ENCODE measurements around the gene CRACDL. TPM values are rescaled to one million over a fixed set of nuclear protein-coding genes. Genes with fewer than 3 reads are reported as not detected.

Gene CRACDL
- polyA plus RNA-seq, 1 of the 3 experiments (the other 2 are of a cell fraction), result not detected

- Histone ChIP-seq H3K4me3 (ENCODE audit: low read depth in 2 of 2, low read length in 1 of 2) (no peak overlapping the region), H3K79me2 (ENCODE audit: insufficient read depth) (no peaks in the 10 kb centered on the region), H3K9ac (no peak overlapping the region), H3K36me3 (replicated peaks in 1 of 2; ENCODE audit: control insufficient read depth in 1 of 2, insufficient read depth in 2 of 2, low read length in 1 of 2) (no peaks in the 10 kb centered on the region), H3K9me3 (no peaks in the 10 kb centered on the region), H3F3A (replicated peaks; ENCODE audit: insufficient read depth) (no peaks in the 10 kb centered on the region), H3K4me2 (no peak overlapping the region), H3K27ac (ENCODE audit: low read depth in 2 of 2, low read length in 1 of 2) (no peak overlapping the region), H3K27me3 (ENCODE audit: insufficient read depth) (no peaks in the 10 kb centered on the region), H4K20me1 (ENCODE audit: insufficient read depth) (no peaks in the 10 kb centered on the region), H3K9me2 (no peaks in the 10 kb centered on the region), H3K4me1 (ENCODE audit: control insufficient read depth in 1 of 2, insufficient read depth in 2 of 2, low read depth in 1 of 2, low read length in 1 of 2) (peaks cover 0 to 4% of the 10 kb centered on the region in 2 experiments; a peak in 1 of 4 replicates), H2AFZ (ENCODE audit: low read depth) (no peak overlapping the region)
- CTCF ChIA-PET, result no interaction called here
- no peak for DNase-seq
- POLR2A ChIA-PET, result no interaction called here
- 79% methylated on average over 5 of the region's 5 CpGs for WGBS (ENCODE audit: low lambda C conversion rate)
- TF ChIP-seq YY1 (IDR thresholded peaks at IDR 0.05; ENCODE audit: low read depth) (no peak), IRF3 (IDR thresholded peaks at IDR 0.05; ENCODE audit: low read depth, low read length) (no peak)
These were observed 162.9 kb downstream of the CRACDL start for GRCh38 chr2:98773169-98773568.

GRCh38 chr2:98772536-98772935, 163.5 kb downstream of the CRACDL start:
- Histone ChIP-seq H4K20me1 (ENCODE audit: insufficient read depth) (no peaks in the 10 kb centered on the region), H3K9me2 (no peaks in the 10 kb centered on the region), H3K36me3 (replicated peaks in 1 of 2; ENCODE audit: control insufficient read depth in 1 of 2, insufficient read depth in 2 of 2, low read length in 1 of 2) (no peaks in the 10 kb centered on the region), H2AFZ (ENCODE audit: low read depth) (no peak overlapping the region), H3K4me1 (ENCODE audit: control insufficient read depth in 1 of 2, insufficient read depth in 2 of 2, low read depth in 1 of 2, low read length in 1 of 2) (peaks cover 0 to 4% of the 10 kb centered on the region in 2 experiments; a peak in 1 of 4 replicates), H3K9ac (no peak overlapping the region), H3K27ac (ENCODE audit: low read depth in 2 of 2, low read length in 1 of 2) (no peak overlapping the region), H3K79me2 (ENCODE audit: insufficient read depth) (no peaks in the 10 kb centered on the region), H3F3A (replicated peaks; ENCODE audit: insufficient read depth) (no peaks in the 10 kb centered on the region), H3K4me3 (ENCODE audit: low read depth in 2 of 2, low read length in 1 of 2) (no peak overlapping the region), H3K4me2 (no peak overlapping the region), H3K27me3 (ENCODE audit: insufficient read depth) (no peaks in the 10 kb centered on the region), H3K9me3 (no peaks in the 10 kb centered on the region)
- CTCF ChIA-PET, result no interaction called here
- DNase-seq, result no peak
- 67% methylated on average over 8 of the region's 8 CpGs for WGBS (ENCODE audit: low lambda C conversion rate)
- no peak for TF ChIP-seq RXRA (IDR thresholded peaks at IDR 0.05; ENCODE audit: borderline replicate concordance, low read depth)
- TF ChIP-seq TCF12 (IDR thresholded peaks at IDR 0.05), result no peak
- no peak for TF ChIP-seq MAX (IDR thresholded peaks at IDR 0.05; ENCODE audit: low read depth)
- TF ChIP-seq TAF1 (IDR thresholded peaks at IDR 0.05; ENCODE audit: borderline replicate concordance, low read depth, low read length), result no peak
- no peak for TF ChIP-seq EZH2phosphoT487 (IDR thresholded peaks at IDR 0.05; ENCODE audit: borderline replicate concordance, low read depth)
- TF ChIP-seq ZBTB33 (IDR thresholded peaks at IDR 0.05; ENCODE audit: borderline replicate concordance, low read depth), result no peak
- TF ChIP-seq REST (IDR thresholded peaks at IDR 0.05; ENCODE audit: low read depth, low read length), result no peak
- no peak for TF ChIP-seq YY1 (IDR thresholded peaks at IDR 0.05; ENCODE audit: low read depth)
- TF ChIP-seq SMC3 (IDR thresholded peaks at IDR 0.05; ENCODE audit: low read depth, low read length), result no peak
- TF ChIP-seq NFIC (IDR thresholded peaks at IDR 0.05; ENCODE audit: borderline replicate concordance), result no peak
- no peak for TF ChIP-seq FOXM1 (IDR thresholded peaks at IDR 0.05; ENCODE audit: low read depth)
- POLR2A ChIA-PET, result no interaction called here

Measured in SK-N-SH (cell line).